ENCODE data around the gene RAB3C. TPM values are rescaled to one million over a fixed set of nuclear protein-coding genes. Genes with fewer than 3 reads are reported as not detected.
A peak's percentile ranks its signal among the peaks of the same experiment; 100 is the strongest.
"Not testable (repeated sequence)": the region's sequence is repeated elsewhere in the genome, so short reads cannot be mapped to it uniquely, and the experiment has no call there.

Gene RAB3C
- total RNA-seq, 2 experiments from 2014 or later, result not detected

- Mint-ChIP-seq H3K36me3 (no peaks in the 10 kb centered on the region), H3K27ac (no peak overlapping the region), H3K4me3 (no peak overlapping the region), H3K9me3 (no peaks in the 10 kb centered on the region), H3K4me1 (ENCODE audit: low read depth) (no peaks in the 10 kb centered on the region), H3K27me3 (no peaks in the 10 kb centered on the region)
- intact Hi-C loops (cut with micrococcal nuclease), result no loop called here
- POLR2A ChIA-PET, result no interaction called here
- DNase-seq, result no peak
- CTCF ChIA-PET, result no interaction called here
Observed at GRCh38 chr5:58565033-58565432, 17.8 kb upstream of the RAB3C start.

GRCh38 chr5:58571501-58571900 lies 11.4 kb upstream of the RAB3C start:
- CTCF ChIA-PET, result no interaction called here
- no peaks in the 10 kb centered on the region for H3K36me3 Mint-ChIP-seq
- H3K4me3 Mint-ChIP-seq, result no peak overlapping the region
- no peak overlapping the region for H3K27ac Mint-ChIP-seq
- no peak for DNase-seq
- no peaks in the 10 kb centered on the region for H3K4me1 Mint-ChIP-seq (ENCODE audit: low read depth)
- peaks cover 7% of the 10 kb centered on the region for H3K9me3 Mint-ChIP-seq
- intact Hi-C loops (cut with micrococcal nuclease), result no loop called here
- POLR2A ChIA-PET, result no interaction called here
- peaks cover 3% of the 10 kb centered on the region for H3K27me3 Mint-ChIP-seq

DNA sequence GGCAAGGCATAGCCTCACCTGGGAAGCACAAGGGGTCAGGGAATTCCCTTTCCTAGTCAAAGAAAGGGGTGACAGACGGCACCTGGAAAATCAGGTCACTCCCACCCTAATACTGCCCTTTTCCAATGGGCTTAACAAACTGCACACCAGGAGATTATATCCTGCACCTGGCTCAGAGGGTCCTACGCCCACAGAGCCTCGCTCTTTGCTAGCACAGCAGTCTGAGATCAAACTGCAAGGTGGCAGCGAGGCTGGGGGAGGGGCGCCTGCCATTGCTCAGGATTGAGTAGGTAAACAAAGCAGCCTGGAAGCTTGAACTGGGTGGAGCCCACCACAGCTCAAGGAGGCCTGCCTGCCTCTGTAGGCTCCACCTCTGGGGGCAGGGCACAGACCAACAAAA lies 9.9 kb upstream of the RAB3C start:
- H3K27me3 Mint-ChIP-seq; H3K36me3 Mint-ChIP-seq; DNase-seq; CTCF ChIA-PET; intact Hi-C loops (cut with micrococcal nuclease); H3K4me1 Mint-ChIP-seq (ENCODE audit: low read depth); POLR2A ChIA-PET; H3K27ac Mint-ChIP-seq; H3K4me3 Mint-ChIP-seq; H3K9me3 Mint-ChIP-seq: not testable (repeated sequence)

- no peak for DNase-seq
- Mint-ChIP-seq H3K27ac (no peak overlapping the region), H3K4me3 (no peak overlapping the region), H3K4me1 (ENCODE audit: low read depth) (peaks cover 19% of the 10 kb centered on the region), H3K27me3 (peaks cover 38% of the 10 kb centered on the region), H3K9me3 (peaks cover 3% of the 10 kb centered on the region), H3K36me3 (no peaks in the 10 kb centered on the region)
- intact Hi-C loops (cut with micrococcal nuclease), result no loop called here
- POLR2A ChIA-PET, result no interaction called here
- CTCF ChIA-PET, result no interaction called here
Observed at GRCh38 chr5:58579781-58580180, 3.1 kb upstream of the RAB3C start.

DNA sequence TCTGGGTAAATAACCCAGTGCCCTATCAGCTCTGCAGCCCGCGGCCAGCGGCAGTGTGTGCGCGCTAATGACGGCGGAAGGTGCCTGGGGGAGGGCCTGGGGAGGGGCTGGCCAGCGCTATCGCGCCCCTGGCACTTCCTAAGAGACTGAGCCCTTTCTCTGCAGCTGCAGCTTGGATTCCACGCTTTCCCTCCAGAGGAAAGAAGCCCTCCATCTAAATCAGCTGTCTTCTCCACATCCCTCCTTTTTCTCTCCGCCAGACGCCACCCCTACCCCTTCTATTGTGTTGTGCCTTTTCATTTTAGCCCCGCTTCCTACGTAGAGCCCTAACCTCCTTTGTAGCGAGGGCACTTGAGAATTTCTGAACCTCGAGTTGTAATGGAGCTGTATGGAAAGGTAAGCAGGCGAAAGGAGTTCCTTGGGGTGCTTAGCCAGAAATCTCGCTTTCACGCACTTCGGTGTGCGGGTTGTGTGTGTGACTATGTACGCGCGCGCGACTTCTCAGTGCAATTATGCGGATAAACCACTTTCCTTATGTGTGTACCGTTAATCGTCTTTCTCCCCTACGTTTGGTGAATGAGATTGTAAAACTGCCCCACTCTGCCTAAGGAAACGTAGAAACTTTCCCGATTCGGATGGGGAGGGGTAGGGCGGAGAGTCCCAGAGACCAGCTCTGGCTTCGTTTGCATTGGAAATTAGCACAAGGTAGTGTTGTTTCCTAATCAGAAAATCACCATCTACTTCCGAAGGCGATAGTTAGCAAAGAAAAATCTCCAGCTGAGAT lies 664 bp upstream of the RAB3C start:
- no peak for DNase-seq
- H3K9me3 Mint-ChIP-seq, result no peaks in the 10 kb centered on the region
- H3K4me3 Mint-ChIP-seq, result peak overlapping the region; percentile 66
- peaks cover 38% of the 10 kb centered on the region for H3K27me3 Mint-ChIP-seq
- no peak overlapping the region for H3K27ac Mint-ChIP-seq
- H3K4me1 Mint-ChIP-seq (ENCODE audit: low read depth), result peaks cover 19% of the 10 kb centered on the region
- ChIA-PET POLR2A (no interaction called here), CTCF (no interaction called here)
- no peaks in the 10 kb centered on the region for H3K36me3 Mint-ChIP-seq
- intact Hi-C loops (cut with micrococcal nuclease), result no loop called here

DNA sequence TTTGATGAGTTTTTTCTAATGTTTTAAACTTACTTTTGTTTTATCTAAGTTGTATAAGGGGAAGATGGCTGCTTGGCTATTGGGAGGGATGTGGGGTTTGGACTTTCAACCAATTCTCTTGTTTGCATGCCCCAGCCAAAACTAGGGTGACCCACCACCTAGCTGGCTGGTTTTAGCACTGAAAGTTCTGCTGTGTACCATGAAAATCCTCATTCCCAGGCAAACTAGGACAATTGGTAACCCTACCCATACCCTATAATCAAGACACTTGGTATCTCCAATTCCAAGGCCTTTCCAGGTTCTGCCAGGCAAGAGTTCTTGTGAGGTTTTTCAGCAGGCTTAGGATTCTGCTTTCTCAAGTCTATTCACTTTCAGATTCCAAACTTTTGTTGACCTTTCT lies 13.1 kb downstream of the RAB3C start:
- Mint-ChIP-seq H3K27me3 (peaks cover 1% of the 10 kb centered on the region), H3K36me3 (no peaks in the 10 kb centered on the region), H3K4me3 (no peak overlapping the region), H3K4me1 (ENCODE audit: low read depth) (no peaks in the 10 kb centered on the region), H3K27ac (no peak overlapping the region), H3K9me3 (no peaks in the 10 kb centered on the region)
- ChIA-PET CTCF (no interaction called here), POLR2A (no interaction called here)
- DNase-seq, result no peak
- intact Hi-C loops (cut with micrococcal nuclease), result loop anchor here (5.0 kb wide), 1 partner anchor 166 kb away; no protein-coding TSS in a partner anchor

DNA sequence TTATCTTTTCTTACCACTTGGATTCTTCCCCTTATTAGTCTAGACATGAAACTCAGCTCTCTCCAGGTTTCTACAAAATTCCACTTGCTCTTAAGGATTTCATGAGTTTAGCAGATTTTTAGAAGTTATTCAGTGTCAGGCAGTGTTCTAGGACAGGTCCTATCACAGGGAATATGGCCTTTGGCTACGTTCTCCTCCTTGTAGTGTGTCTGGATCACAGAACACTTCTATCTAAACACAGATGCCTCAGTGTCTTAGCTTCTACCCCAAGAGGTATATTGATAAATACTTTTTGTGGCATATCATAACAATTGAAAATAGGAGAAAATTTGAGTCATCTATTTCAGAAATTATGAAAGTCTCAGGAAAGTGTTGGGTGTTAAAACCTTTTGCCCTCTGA lies 15.6 kb downstream of the RAB3C start:
- no peaks in the 10 kb centered on the region for H3K27me3 Mint-ChIP-seq
- no peaks in the 10 kb centered on the region for H3K36me3 Mint-ChIP-seq
- ChIA-PET POLR2A (no interaction called here), CTCF (no interaction called here)
- no peaks in the 10 kb centered on the region for H3K4me1 Mint-ChIP-seq (ENCODE audit: low read depth)
- H3K9me3 Mint-ChIP-seq, result peaks cover 3% of the 10 kb centered on the region
- no peak overlapping the region for H3K27ac Mint-ChIP-seq
- no peak overlapping the region for H3K4me3 Mint-ChIP-seq
- no peak for DNase-seq
- intact Hi-C loops (cut with micrococcal nuclease), result loop anchor here (5.0 kb wide), 1 partner anchor 164 kb away; no protein-coding TSS in a partner anchor

- H3K27ac Mint-ChIP-seq, result no peak overlapping the region
- ChIA-PET CTCF (no interaction called here), POLR2A (no interaction called here)
- peaks cover 3% of the 10 kb centered on the region for H3K9me3 Mint-ChIP-seq
- H3K36me3 Mint-ChIP-seq, result no peaks in the 10 kb centered on the region
- H3K4me3 Mint-ChIP-seq, result no peak overlapping the region
- intact Hi-C loops (cut with micrococcal nuclease), result loop anchor here (5.0 kb wide), 1 partner anchor 163 kb away; no protein-coding TSS in a partner anchor
- H3K4me1 Mint-ChIP-seq (ENCODE audit: low read depth), result no peaks in the 10 kb centered on the region
- H3K27me3 Mint-ChIP-seq, result no peaks in the 10 kb centered on the region
- DNase-seq, result no peak
Observed at GRCh38 chr5:58599217-58599616, 16.3 kb downstream of the RAB3C start.

GRCh38 chr5:58600613-58601012 lies 17.7 kb downstream of the RAB3C start:
- H3K4me3 Mint-ChIP-seq; DNase-seq; H3K27me3 Mint-ChIP-seq; POLR2A ChIA-PET; H3K9me3 Mint-ChIP-seq; H3K27ac Mint-ChIP-seq; CTCF ChIA-PET; intact Hi-C loops (cut with micrococcal nuclease); H3K4me1 Mint-ChIP-seq (ENCODE audit: low read depth); H3K36me3 Mint-ChIP-seq: not testable (repeated sequence)

DNA sequence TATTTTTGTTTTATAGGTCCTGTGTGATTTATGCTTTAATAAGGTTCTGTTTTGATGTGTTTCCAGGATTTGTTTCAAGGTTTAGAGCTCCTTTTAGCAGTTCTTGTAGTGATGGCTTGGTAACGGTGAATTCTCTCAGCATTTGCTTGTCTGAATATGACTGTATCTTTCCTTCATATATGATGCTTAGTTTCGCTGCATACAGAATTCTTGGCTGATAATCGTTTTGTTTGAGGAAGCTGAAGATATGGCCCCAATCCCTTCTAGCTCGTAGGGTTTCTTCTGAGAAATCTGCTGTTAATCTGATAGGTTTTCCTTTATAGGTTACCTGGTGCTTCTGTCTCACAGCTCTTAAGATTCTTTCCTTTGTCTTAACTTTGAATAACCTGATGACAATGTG lies 20.0 kb downstream of the RAB3C start:
- H3K36me3 Mint-ChIP-seq; H3K4me3 Mint-ChIP-seq; H3K27ac Mint-ChIP-seq; POLR2A ChIA-PET; H3K27me3 Mint-ChIP-seq; DNase-seq; intact Hi-C loops (cut with micrococcal nuclease); H3K4me1 Mint-ChIP-seq (ENCODE audit: low read depth); CTCF ChIA-PET: not testable (repeated sequence)
- peaks cover 16% of the 10 kb centered on the region for H3K9me3 Mint-ChIP-seq

- ChIA-PET POLR2A (no interaction called here), CTCF (no interaction called here)
- Mint-ChIP-seq H3K4me3 (no peak overlapping the region), H3K27me3 (no peaks in the 10 kb centered on the region), H3K4me1 (ENCODE audit: low read depth) (no peaks in the 10 kb centered on the region), H3K36me3 (no peaks in the 10 kb centered on the region), H3K27ac (no peak overlapping the region), H3K9me3 (peaks cover 25% of the 10 kb centered on the region)
- intact Hi-C loops (cut with micrococcal nuclease), result no loop called here
- no peak for DNase-seq
Observed at GRCh38 chr5:58606064-58606463, 23.2 kb downstream of the RAB3C start.

- H3K27me3 Mint-ChIP-seq, result peaks cover 4% of the 10 kb centered on the region
- no peaks in the 10 kb centered on the region for H3K36me3 Mint-ChIP-seq
- CTCF ChIA-PET, result no interaction called here
- intact Hi-C loops (cut with micrococcal nuclease), result no loop called here
- no peak overlapping the region for H3K4me3 Mint-ChIP-seq
- POLR2A ChIA-PET, result no interaction called here
- H3K4me1 Mint-ChIP-seq (ENCODE audit: low read depth), result no peaks in the 10 kb centered on the region
- no peaks in the 10 kb centered on the region for H3K9me3 Mint-ChIP-seq
- H3K27ac Mint-ChIP-seq, result no peak overlapping the region
- no peak for DNase-seq
Observed at GRCh38 chr5:58615972-58616371, 33.1 kb downstream of the RAB3C start.

DNA sequence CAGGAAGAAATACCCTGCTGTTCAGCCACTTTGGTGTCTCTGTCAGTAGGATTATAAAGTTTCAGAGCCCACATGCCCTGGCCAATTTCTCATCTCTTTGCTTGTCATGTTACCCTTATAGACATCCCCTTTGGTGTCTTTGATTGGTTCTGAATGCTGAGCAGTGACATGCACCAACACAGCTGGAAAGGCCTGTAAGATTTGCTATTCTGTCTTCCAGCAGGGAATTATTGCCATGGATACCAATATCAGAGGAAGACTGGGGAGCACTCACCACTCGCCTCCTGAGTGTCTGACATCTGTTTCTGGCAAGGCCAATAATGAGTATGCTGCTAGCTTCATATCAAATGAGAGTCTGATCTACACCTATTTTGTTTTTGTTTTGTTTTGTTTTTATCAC lies 34.4 kb downstream of the RAB3C start:
- DNase-seq, result no peak
- Mint-ChIP-seq H3K4me1 (ENCODE audit: low read depth) (no peaks in the 10 kb centered on the region), H3K36me3 (no peaks in the 10 kb centered on the region), H3K4me3 (no peak overlapping the region), H3K9me3 (no peaks in the 10 kb centered on the region), H3K27ac (no peak overlapping the region), H3K27me3 (peaks cover 4% of the 10 kb centered on the region)
- intact Hi-C loops (cut with micrococcal nuclease), result no loop called here
- POLR2A ChIA-PET, result no interaction called here
- CTCF ChIA-PET, result no interaction called here

All from activated CD4-positive, alpha-beta memory T cell treated with anti-CD3 and anti-CD28 coated beads for 36 hours (primary cell).